ENCODE data around the gene SYNDIG1. TPM values are rescaled to one million over a fixed set of nuclear protein-coding genes. Genes with fewer than 3 reads are reported as not detected.

SYNDIG1 gene
- total RNA-seq, 2 donors from 2014 or later, result 0.73 to 4.5 TPM

GRCh38 chr20:24439737-24440387, 29.6 kb upstream of the SYNDIG1 start:
- DNase-seq (ENCODE audit: low spot score), result no peak
- Histone ChIP-seq H3K4me3 (no peak overlapping the region), H3K27ac (no peak overlapping the region), H3K36me3 (no peaks in the 10 kb centered on the region), H3K9me3 (no peaks in the 10 kb centered on the region), H3K27me3 (replicated peaks; ENCODE audit: insufficient read depth) (no peaks in the 10 kb centered on the region), H3K4me1 (replicated peaks) (no peaks in the 10 kb centered on the region)
- TF ChIP-seq POLR2AphosphoS5 (IDR thresholded peaks at IDR 0.05), result no peak
- TF ChIP-seq POLR2A (IDR thresholded peaks at IDR 0.05), result no peak
- TF ChIP-seq, protein P1, sequence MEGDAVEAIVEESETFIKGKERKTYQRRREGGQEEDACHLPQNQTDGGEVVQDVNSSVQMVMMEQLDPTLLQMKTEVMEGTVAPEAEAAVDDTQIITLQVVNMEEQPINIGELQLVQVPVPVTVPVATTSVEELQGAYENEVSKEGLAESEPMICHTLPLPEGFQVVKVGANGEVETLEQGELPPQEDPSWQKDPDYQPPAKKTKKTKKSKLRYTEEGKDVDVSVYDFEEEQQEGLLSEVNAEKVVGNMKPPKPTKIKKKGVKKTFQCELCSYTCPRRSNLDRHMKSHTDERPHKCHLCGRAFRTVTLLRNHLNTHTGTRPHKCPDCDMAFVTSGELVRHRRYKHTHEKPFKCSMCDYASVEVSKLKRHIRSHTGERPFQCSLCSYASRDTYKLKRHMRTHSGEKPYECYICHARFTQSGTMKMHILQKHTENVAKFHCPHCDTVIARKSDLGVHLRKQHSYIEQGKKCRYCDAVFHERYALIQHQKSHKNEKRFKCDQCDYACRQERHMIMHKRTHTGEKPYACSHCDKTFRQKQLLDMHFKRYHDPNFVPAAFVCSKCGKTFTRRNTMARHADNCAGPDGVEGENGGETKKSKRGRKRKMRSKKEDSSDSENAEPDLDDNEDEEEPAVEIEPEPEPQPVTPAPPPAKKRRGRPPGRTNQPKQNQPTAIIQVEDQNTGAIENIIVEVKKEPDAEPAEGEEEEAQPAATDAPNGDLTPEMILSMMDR (IDR thresholded peaks at IDR 0.05), result no peak
- intact Hi-C loops (cut with DNase I), result no loop called here
- 92% methylated on average over 7 of the region's 7 CpGs for WGBS

DNA sequence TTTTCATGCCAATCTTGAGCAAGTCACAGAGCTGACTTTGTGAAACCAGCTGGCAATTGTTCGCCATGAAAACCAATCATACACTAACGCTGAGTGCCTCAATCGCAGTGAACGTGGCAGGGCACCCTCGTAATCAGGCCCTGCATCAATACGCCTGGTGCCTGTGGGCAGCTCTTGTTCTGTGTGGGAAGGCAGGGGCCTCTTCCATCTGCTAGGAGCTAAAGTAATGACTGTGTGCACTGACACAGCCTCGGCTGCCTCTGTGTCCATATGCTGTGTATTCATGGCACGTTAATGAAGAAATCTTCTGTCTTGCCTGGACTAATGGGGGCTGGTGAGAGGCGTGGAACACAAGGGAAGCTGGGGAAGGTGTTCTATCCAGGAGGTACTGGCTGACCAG, 27.8 kb upstream of the SYNDIG1 start:
- Histone ChIP-seq H3K36me3 (no peaks in the 10 kb centered on the region), H3K27ac (no peak overlapping the region), H3K4me1 (replicated peaks) (no peaks in the 10 kb centered on the region), H3K27me3 (replicated peaks; ENCODE audit: insufficient read depth) (no peaks in the 10 kb centered on the region), H3K4me3 (no peak overlapping the region), H3K9me3 (no peaks in the 10 kb centered on the region)
- intact Hi-C loops (cut with DNase I), result no loop called here
- WGBS, result 95% methylated on average over 7 of the region's 9 CpGs
- DNase-seq (ENCODE audit: low spot score), result no peak
- no peak for TF ChIP-seq POLR2A (IDR thresholded peaks at IDR 0.05)
- no peak for TF ChIP-seq POLR2AphosphoS5 (IDR thresholded peaks at IDR 0.05)
- TF ChIP-seq, protein P1 (IDR thresholded peaks at IDR 0.05), result no peak

DNA sequence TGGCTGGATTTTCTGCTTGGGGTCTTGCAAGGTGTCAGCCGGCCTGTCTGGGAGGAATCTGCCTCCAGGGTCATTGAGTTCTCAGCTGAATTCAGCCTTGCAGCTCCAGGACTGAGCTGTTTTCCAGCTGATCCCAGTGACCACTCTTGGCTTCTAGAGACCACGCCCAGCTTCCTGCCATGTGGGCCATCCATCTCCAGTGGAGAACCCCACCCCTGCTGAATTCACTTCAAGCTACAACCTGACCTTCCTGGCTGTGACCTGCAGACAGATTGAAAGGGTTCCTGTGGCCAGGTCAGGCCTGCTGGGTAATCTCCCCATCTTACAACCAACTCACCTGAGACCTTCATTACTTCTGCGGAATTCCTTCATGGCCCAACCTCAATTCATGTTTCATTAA, 26.5 kb upstream of the SYNDIG1 start:
- DNase-seq (ENCODE audit: low spot score), result no peak
- Histone ChIP-seq H3K27ac (no peak overlapping the region), H3K36me3 (no peaks in the 10 kb centered on the region), H3K4me3 (no peak overlapping the region), H3K27me3 (replicated peaks; ENCODE audit: insufficient read depth) (no peaks in the 10 kb centered on the region), H3K9me3 (no peaks in the 10 kb centered on the region), H3K4me1 (replicated peaks) (no peaks in the 10 kb centered on the region)
- WGBS, result 92% methylated on average over 3 of the region's 3 CpGs
- TF ChIP-seq, protein P1 (IDR thresholded peaks at IDR 0.05), result no peak
- TF ChIP-seq POLR2A (IDR thresholded peaks at IDR 0.05), result no peak
- no peak for TF ChIP-seq POLR2AphosphoS5 (IDR thresholded peaks at IDR 0.05)
- intact Hi-C loops (cut with DNase I), result no loop called here

- DNase-seq (ENCODE audit: low spot score), result no peak
- no peaks in the 10 kb centered on the region for H3K36me3 ChIP-seq
- no peak for TF ChIP-seq POLR2A (IDR thresholded peaks at IDR 0.05)
- TF ChIP-seq, protein P1 (IDR thresholded peaks at IDR 0.05), result no peak
- TF ChIP-seq POLR2AphosphoS5 (IDR thresholded peaks at IDR 0.05), result no peak
- intact Hi-C loops (cut with DNase I), result no loop called here
- no peak overlapping the region for H3K4me3 ChIP-seq
- no peaks in the 10 kb centered on the region for H3K27me3 ChIP-seq (replicated peaks; ENCODE audit: insufficient read depth)
- no peak overlapping the region for H3K27ac ChIP-seq
- no peaks in the 10 kb centered on the region for H3K9me3 ChIP-seq
- no peaks in the 10 kb centered on the region for H3K4me1 ChIP-seq (replicated peaks)
- 92% methylated on average over 2 of the region's 2 CpGs for WGBS
Measured at GRCh38 chr20:24443436-24443835, 26.0 kb upstream of the SYNDIG1 start.

DNA sequence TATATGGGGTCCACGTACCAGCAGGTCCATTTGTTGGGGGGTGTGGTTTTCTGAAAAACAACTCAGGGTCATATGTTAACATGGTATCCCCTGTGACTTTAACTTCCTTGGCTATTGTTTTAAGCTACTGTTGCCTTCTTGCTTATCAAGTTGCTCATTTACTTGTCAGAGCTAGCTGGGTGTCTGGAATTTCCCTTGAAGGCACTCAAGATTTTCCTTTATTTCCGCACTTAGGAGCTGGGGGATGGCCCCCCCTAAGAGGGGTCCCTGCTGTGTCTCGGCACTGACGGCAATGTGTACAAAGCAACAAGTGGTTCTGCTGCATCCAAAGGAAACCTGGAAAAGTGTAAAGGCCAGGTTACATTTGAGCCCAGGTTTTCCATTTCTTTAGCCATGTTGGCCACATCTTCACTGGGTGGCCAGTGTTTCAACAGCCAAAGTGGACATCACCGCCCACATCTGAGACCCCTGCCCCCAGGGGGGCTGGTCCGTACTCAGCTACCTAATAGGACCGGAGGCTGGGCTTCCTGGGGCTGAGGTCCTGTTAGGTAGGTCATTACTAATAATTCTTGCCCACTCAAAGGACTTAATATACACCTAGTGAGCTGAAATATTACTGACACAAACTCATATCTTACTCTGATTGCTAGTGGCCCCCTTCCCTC, 24.8 kb upstream of the SYNDIG1 start:
- no peaks in the 10 kb centered on the region for H3K36me3 ChIP-seq
- no peaks in the 10 kb centered on the region for H3K27me3 ChIP-seq (replicated peaks; ENCODE audit: insufficient read depth)
- no peaks in the 10 kb centered on the region for H3K9me3 ChIP-seq
- no peak for TF ChIP-seq POLR2A (IDR thresholded peaks at IDR 0.05)
- no peak for TF ChIP-seq POLR2AphosphoS5 (IDR thresholded peaks at IDR 0.05)
- TF ChIP-seq, protein P1 (IDR thresholded peaks at IDR 0.05), result no peak
- H3K27ac ChIP-seq, result no peak overlapping the region
- intact Hi-C loops (cut with DNase I), result no loop called here
- H3K4me3 ChIP-seq, result no peak overlapping the region
- no peaks in the 10 kb centered on the region for H3K4me1 ChIP-seq (replicated peaks)
- WGBS, result 67% methylated on average over 7 of the region's 7 CpGs
- no peak for DNase-seq (ENCODE audit: low spot score)

Measured in prostate gland (tissue), 2 donors.